ENCODE data around the gene IQCE.
"Not testable (repeated sequence)": the region's sequence is repeated elsewhere in the genome, so short reads cannot be mapped to it uniquely, and the experiment has no call there.

The IQCE gene

GRCh38 chr7:2586326-2587020 is 27.7 kb downstream of the IQCE start:
- H3K9me3 ChIP-seq (ENCODE audit: control insufficient read depth, low read length) = no peaks in the 10 kb centered on the region
- peaks cover 14% of the 10 kb centered on the region for H3K36me3 ChIP-seq (ENCODE audit: control insufficient read depth, insufficient read depth, low read length)
- H3K27ac ChIP-seq (ENCODE audit: low read depth, low read length, severe bottlenecking) = no peak overlapping the region
- no peaks in the 10 kb centered on the region for H3K4me1 ChIP-seq (ENCODE audit: control insufficient read depth, insufficient read depth, low read length, poor library complexity, severe bottlenecking)
- no peak overlapping the region for H3K4me3 ChIP-seq (ENCODE audit: extremely low read depth, insufficient read depth, low read length, poor library complexity, severe bottlenecking)
- 94 to 97% methylated on average over 19 to 22 of the region's 24 CpGs for WGBS, 2 experiments (ENCODE audit: insufficient coverage in 2 of 2)

DNA sequence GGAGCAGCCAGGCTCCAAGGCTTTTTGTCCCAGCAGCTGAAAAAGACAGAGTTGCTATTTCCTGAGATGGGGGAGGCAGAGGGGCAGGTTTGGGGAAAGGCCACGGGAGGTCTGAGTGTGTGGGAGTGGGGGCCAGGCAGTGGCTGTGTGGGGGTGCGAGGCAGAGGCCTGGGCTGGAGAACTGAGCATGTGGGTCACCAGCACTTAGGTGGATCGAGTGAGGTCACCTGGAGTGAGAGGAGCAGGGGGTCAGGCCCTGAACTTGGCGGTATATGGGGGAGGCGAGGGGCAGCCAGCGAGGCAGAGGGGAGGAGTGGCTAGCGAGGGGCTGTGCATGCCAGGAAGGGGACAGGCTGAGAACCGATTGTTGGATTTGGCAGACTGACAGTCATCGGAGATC is 28.4 kb downstream of the IQCE start:
- Histone ChIP-seq H3K27ac (ENCODE audit: low read depth, low read length, severe bottlenecking) (no peak overlapping the region), H3K36me3 (ENCODE audit: control insufficient read depth, insufficient read depth, low read length) (peaks cover 14% of the 10 kb centered on the region), H3K9me3 (ENCODE audit: control insufficient read depth, low read length) (no peaks in the 10 kb centered on the region), H3K4me1 (ENCODE audit: control insufficient read depth, insufficient read depth, low read length, poor library complexity, severe bottlenecking) (no peaks in the 10 kb centered on the region), H3K4me3 (ENCODE audit: extremely low read depth, insufficient read depth, low read length, poor library complexity, severe bottlenecking) (no peak overlapping the region)
- WGBS, 2 experiments (ENCODE audit: insufficient coverage in 2 of 2) = 93 to 94% methylated on average over 8 to 9 of the region's 9 CpGs

DNA sequence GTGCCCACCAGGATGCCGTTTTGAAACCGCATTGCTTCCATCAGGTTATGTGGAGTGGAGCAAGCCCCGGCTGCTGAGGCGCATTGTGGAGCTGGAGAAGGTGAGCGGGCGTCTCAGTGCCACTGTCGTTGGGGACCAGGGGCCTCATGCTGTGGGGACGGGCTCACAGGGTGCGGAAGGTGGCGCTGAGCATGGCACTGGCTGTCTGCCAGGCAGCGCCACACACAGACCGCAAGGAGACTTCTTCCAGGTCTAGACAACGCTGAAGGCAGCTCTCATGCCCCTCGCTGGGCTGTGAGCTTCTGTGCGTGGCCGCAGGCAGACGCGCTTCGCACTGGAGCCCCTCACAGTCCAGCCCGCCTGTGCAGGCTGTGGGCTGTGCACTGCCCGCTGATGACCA is 29.0 kb downstream of the IQCE start:
- no peak overlapping the region for H3K27ac ChIP-seq (ENCODE audit: low read depth, low read length, severe bottlenecking)
- no peaks in the 10 kb centered on the region for H3K9me3 ChIP-seq (ENCODE audit: control insufficient read depth, low read length)
- 92 to 97% methylated on average over 21 of the region's 21 CpGs for WGBS, 2 experiments (ENCODE audit: insufficient coverage in 2 of 2)
- no peaks in the 10 kb centered on the region for H3K4me1 ChIP-seq (ENCODE audit: control insufficient read depth, insufficient read depth, low read length, poor library complexity, severe bottlenecking)
- H3K36me3 ChIP-seq (ENCODE audit: control insufficient read depth, insufficient read depth, low read length) = peaks cover 14% of the 10 kb centered on the region
- H3K4me3 ChIP-seq (ENCODE audit: extremely low read depth, insufficient read depth, low read length, poor library complexity, severe bottlenecking) = no peak overlapping the region

DNA sequence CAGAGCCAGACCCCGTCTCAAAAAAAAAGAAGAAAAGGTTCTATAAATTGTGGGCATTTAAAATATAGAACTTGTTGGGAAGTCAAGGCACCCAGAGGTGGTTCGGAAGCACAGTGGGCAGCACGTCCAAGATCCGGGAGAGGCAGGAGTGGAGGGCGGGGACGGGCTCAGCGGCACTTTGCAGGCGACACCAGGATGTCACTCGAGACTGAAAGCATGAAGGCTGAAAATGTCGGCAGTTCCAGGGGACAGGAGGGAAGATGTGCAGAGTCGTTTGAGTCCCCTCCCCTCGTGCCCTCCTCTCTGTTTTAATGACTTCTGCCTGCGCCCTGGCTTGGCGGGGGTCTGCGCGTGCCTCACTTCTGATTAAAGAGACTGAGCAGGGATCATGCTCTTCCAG is 30.6 kb downstream of the IQCE start:
- no peaks in the 10 kb centered on the region for H3K9me3 ChIP-seq (ENCODE audit: control insufficient read depth, low read length)
- no peak overlapping the region for H3K4me3 ChIP-seq (ENCODE audit: extremely low read depth, insufficient read depth, low read length, poor library complexity, severe bottlenecking)
- WGBS, 2 experiments (ENCODE audit: insufficient coverage in 2 of 2) = 95 to 96% methylated on average over 16 of the region's 16 CpGs
- no peaks in the 10 kb centered on the region for H3K4me1 ChIP-seq (ENCODE audit: control insufficient read depth, insufficient read depth, low read length, poor library complexity, severe bottlenecking)
- peaks cover 17% of the 10 kb centered on the region for H3K36me3 ChIP-seq (ENCODE audit: control insufficient read depth, insufficient read depth, low read length)
- no peak overlapping the region for H3K27ac ChIP-seq (ENCODE audit: low read depth, low read length, severe bottlenecking)

DNA sequence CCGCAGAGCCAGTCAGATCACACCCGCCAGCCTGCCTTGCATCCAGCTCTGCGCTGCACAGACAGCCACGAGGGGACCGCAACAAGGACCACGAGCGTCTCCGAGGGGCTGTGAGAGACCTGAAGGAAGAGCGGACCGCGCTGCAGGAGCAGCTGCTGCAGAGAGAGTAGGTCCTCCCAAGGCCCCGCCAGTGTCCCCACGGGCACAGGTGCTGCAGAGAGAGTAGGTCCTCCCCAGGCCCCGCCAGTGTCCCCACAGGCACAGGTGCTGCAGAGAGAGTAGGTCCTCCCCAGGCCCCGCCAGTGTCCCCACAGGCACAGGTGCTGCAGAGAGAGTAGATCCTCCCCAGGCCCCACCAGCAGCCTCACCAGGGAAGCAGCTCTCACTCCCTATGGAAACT is 31.2 kb downstream of the IQCE start:
- not testable (repeated sequence) for H3K27ac ChIP-seq (ENCODE audit: low read depth, low read length, severe bottlenecking); H3K9me3 ChIP-seq (ENCODE audit: control insufficient read depth, low read length); H3K4me1 ChIP-seq (ENCODE audit: control insufficient read depth, insufficient read depth, low read length, poor library complexity, severe bottlenecking); H3K4me3 ChIP-seq (ENCODE audit: extremely low read depth, insufficient read depth, low read length, poor library complexity, severe bottlenecking)
- 97% methylated on average over 12 to 15 of the region's 15 CpGs for WGBS, 2 experiments (ENCODE audit: insufficient coverage in 2 of 2)
- H3K36me3 ChIP-seq (ENCODE audit: control insufficient read depth, insufficient read depth, low read length) = peaks cover 16% of the 10 kb centered on the region

- 95 to 96% methylated on average over 20 to 23 of the region's 23 CpGs for WGBS, 2 experiments (ENCODE audit: insufficient coverage in 2 of 2)
These were observed 33.6 kb downstream of the IQCE start for GRCh38 chr7:2592375-2592865.

DNA sequence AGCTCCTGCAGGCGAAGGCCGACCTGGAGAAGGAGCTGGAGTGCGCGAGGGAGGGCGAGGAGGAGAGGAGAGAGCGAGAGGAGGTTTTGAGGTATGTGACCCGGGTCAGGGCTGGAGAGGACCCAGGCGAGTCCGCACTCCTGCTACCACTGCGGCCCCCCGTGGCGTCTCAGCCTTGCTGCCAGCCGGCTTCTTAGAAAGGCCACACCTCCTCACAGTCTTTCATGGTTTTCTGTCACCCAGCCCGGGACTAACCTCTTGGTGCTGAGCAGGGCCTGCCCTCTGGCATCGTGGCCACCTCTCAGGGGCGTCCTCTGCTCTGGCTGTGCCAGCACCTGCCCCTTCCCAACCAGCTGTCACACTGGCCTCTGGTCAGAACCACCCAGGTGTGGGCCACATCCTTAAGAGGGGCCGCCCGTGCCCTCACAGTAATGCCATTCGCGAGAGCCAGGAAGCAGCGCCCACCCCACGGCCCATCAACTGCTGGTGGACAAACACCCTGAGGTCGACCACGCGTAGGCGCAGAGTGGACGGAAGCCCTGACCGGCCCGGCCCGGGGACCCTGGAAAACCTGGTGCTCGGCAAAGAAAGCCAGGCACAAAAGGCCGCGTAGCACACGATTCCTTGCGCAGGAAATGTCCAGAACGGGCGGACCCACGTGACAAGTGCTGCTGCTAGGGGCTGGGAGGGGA is 34.4 kb downstream of the IQCE start:
- Histone ChIP-seq H3K36me3 (ENCODE audit: control insufficient read depth, insufficient read depth, low read length) (peaks cover 22% of the 10 kb centered on the region), H3K4me3 (ENCODE audit: extremely low read depth, insufficient read depth, low read length, poor library complexity, severe bottlenecking) (no peak overlapping the region), H3K27ac (ENCODE audit: low read depth, low read length, severe bottlenecking) (no peak overlapping the region), H3K9me3 (ENCODE audit: control insufficient read depth, low read length) (no peaks in the 10 kb centered on the region), H3K4me1 (ENCODE audit: control insufficient read depth, insufficient read depth, low read length, poor library complexity, severe bottlenecking) (no peaks in the 10 kb centered on the region)
- 95 to 96% methylated on average over 30 to 34 of the region's 38 CpGs for WGBS, 2 experiments (ENCODE audit: insufficient coverage in 2 of 2)

More at GRCh38 chr7:2592375-2592865, 33.6 kb downstream of the IQCE start:
- Histone ChIP-seq H3K4me1 (ENCODE audit: control insufficient read depth, insufficient read depth, low read length, poor library complexity, severe bottlenecking) (no peaks in the 10 kb centered on the region), H3K36me3 (ENCODE audit: control insufficient read depth, insufficient read depth, low read length) (peaks cover 19% of the 10 kb centered on the region), H3K27ac (ENCODE audit: low read depth, low read length, severe bottlenecking) (no peak overlapping the region), H3K9me3 (ENCODE audit: control insufficient read depth, low read length) (no peaks in the 10 kb centered on the region), H3K4me3 (ENCODE audit: extremely low read depth, insufficient read depth, low read length, poor library complexity, severe bottlenecking) (no peak overlapping the region)

DNA sequence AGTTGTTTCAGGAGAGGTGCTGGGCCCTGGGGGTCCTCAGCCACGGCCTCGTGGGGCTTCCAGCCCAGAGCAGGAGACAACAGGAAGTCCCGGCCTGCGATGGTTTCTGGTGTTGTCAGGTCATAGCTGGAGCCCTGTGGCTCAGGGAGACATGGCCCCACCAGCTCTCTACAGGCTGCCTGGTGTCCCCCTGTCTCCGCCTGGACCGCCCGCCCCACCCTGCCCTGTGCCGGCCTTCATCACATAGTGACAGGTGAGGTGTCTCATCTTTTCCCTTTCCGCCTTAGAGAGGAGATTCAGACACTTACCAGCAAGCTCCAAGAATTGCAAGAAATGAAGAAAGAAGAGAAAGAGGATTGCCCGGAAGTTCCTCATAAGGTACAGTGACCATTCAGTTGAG is 35.8 kb downstream of the IQCE start:
- no peaks in the 10 kb centered on the region for H3K4me1 ChIP-seq (ENCODE audit: control insufficient read depth, insufficient read depth, low read length, poor library complexity, severe bottlenecking)
- no peaks in the 10 kb centered on the region for H3K9me3 ChIP-seq (ENCODE audit: control insufficient read depth, low read length)
- H3K4me3 ChIP-seq (ENCODE audit: extremely low read depth, insufficient read depth, low read length, poor library complexity, severe bottlenecking) = no peak overlapping the region
- 94 to 95% methylated on average over 10 of the region's 10 CpGs for WGBS, 2 experiments (ENCODE audit: insufficient coverage in 2 of 2)
- H3K27ac ChIP-seq (ENCODE audit: low read depth, low read length, severe bottlenecking) = no peak overlapping the region
- H3K36me3 ChIP-seq (ENCODE audit: control insufficient read depth, insufficient read depth, low read length) = peaks cover 33% of the 10 kb centered on the region

GRCh38 chr7:2595258-2595860 is 36.6 kb downstream of the IQCE start:
- Histone ChIP-seq H3K4me1 (ENCODE audit: control insufficient read depth, insufficient read depth, low read length, poor library complexity, severe bottlenecking) (no peaks in the 10 kb centered on the region), H3K36me3 (ENCODE audit: control insufficient read depth, insufficient read depth, low read length) (peaks cover 33% of the 10 kb centered on the region), H3K4me3 (ENCODE audit: extremely low read depth, insufficient read depth, low read length, poor library complexity, severe bottlenecking) (no peak overlapping the region), H3K9me3 (ENCODE audit: control insufficient read depth, low read length) (no peaks in the 10 kb centered on the region), H3K27ac (ENCODE audit: low read depth, low read length, severe bottlenecking) (no peak overlapping the region)
- WGBS, 2 experiments (ENCODE audit: insufficient coverage in 2 of 2) = 94 to 96% methylated on average over 24 to 26 of the region's 27 CpGs

- Histone ChIP-seq H3K36me3 (ENCODE audit: control insufficient read depth, insufficient read depth, low read length) (peaks cover 33% of the 10 kb centered on the region), H3K4me3 (ENCODE audit: extremely low read depth, insufficient read depth, low read length, poor library complexity, severe bottlenecking) (no peak overlapping the region), H3K9me3 (ENCODE audit: control insufficient read depth, low read length) (no peaks in the 10 kb centered on the region), H3K4me1 (ENCODE audit: control insufficient read depth, insufficient read depth, low read length, poor library complexity, severe bottlenecking) (no peaks in the 10 kb centered on the region), H3K27ac (ENCODE audit: low read depth, low read length, severe bottlenecking) (no peak overlapping the region)
- 95 to 96% methylated on average over 22 of the region's 22 CpGs for WGBS, 2 experiments (ENCODE audit: insufficient coverage in 2 of 2)
These were observed 37.9 kb downstream of the IQCE start for GRCh38 chr7:2596464-2597272.

Measured in mesodermal cell (in vitro differentiated cells).